Cardiac muscle cell (in vitro differentiated cells and primary cell): ENCODE data around the gene NAV1. TPM values are rescaled to one million over a fixed set of nuclear protein-coding genes. Genes with fewer than 3 reads are reported as not detected.
A peak's percentile ranks its signal among the peaks of the same experiment; 100 is the strongest.

ENCODE experiments used
- DNase-seq, 2 donors: peaks; one replicate each; pipeline versions ENCODE4 v3.0.0 to v3.0.0-alpha.2; 2010 to 2017; ENCODE audit warnings: low read depth in 1 of 2, low spot score in 1 of 2
- H3K27ac ChIP-seq: fragments of 200-600 bp; sonication (generic); 2 replicates; pipeline ENCODE4 v1.5.1; 2016
- H3K27me3 ChIP-seq: fragments of 200-600 bp; sonication (generic); 2 replicates; pipeline ENCODE4 v1.6.0; 2016; ENCODE audit warnings: control low read depth
- H3K36me3 ChIP-seq: fragments of 200-600 bp; sonication (generic); 2 replicates; pipeline ENCODE4 v1.5.1; 2016; ENCODE audit warnings: control low read depth
- H3K4me1 ChIP-seq: fragments of 200-600 bp; sonication (generic); 2 replicates; pipeline ENCODE4 v1.8.1; 2017; ENCODE audit warnings: low read depth, mild to moderate bottlenecking, mixed run types
- H3K4me3 ChIP-seq: fragments of 200-600 bp; sonication (generic); 2 replicates; pipeline ENCODE4 v1.5.1; 2016; ENCODE audit warnings: mild to moderate bottlenecking
- H3K9me3 ChIP-seq: fragments of 200-600 bp; sonication (generic); 2 replicates; pipeline ENCODE4 v1.5.1; 2017; ENCODE audit warnings: low read depth, mild to moderate bottlenecking, control low read depth
- CTCF ChIP-seq: IDR thresholded peaks from 2 replicates; pipeline ENCODE4 v1.5.1; 2012; ENCODE audit warnings: low read depth, mild to moderate bottlenecking, low read length
- polyA plus RNA-seq: library from polyadenylated mRNA; unstranded; fragments of >200 nt; fragmentation: Nextera tagmentation; extraction: Ambion mirVana; gene quantifications from 2 replicates; pipeline ENCODE4 v1.2.1, GENCODE V29; 2016
- total RNA-seq: library from RNA; depleted of rRNA; stranded (reverse); fragments of >200 nt; gene quantifications from 2 replicates; pipeline ENCODE4 v1.2.3, GENCODE V29; 2016

NAV1 gene
- total and polyA plus RNA-seq, 2 experiments from 2014 or later = 99.0 to 151 TPM

DNA sequence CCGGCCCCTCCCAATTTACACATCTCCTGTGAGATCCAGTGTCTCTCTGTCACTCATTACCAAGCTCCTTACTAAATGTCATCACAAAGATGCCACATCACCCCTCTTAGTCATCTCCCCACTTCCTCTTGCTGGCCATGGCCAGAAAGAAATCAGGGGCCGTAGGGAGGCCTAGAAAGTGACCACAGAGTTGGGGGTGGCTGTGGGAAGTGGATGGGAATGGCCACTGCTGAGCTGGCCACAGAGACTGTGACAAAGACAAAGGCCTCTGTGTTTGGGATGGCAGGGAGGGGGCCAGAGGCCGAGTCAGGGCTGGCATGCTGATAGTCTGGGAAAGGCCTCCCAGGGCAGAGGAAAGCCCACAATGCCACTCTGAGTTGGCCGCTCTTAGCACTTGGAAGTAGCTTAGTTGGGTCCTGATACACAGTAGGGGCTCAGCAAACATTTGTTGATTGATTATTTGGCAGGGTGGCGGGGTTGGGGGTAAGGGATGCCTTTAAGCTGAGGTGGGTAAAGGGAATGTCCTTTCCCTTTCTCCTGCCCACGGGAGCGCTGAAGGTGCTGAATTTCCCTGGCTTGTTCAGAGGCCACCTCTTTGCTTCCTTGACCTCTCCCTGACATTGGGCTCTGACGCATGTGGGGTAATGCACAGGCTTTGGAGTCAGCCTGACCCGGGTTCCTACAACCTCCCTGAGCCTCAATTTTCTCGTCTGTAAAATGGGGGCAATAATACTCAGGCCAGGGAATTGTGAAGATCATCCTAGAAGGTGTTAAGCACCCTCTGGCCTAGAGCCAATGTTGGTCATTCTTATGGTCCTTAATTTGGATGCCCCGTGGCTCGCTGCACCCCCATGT is 13.2 kb downstream of the NAV1 start:
- no peaks in the 10 kb centered on the region for H3K9me3 ChIP-seq
- TF ChIP-seq CTCF = no peak
- H3K4me1 ChIP-seq = peaks cover 9% of the 10 kb centered on the region
- DNase-seq = peak in 1 of 2 donors; percentile 58
- H3K27me3 ChIP-seq = no peaks in the 10 kb centered on the region
- H3K27ac ChIP-seq = no peak overlapping the region
- no peak overlapping the region for H3K4me3 ChIP-seq
- H3K36me3 ChIP-seq = no peaks in the 10 kb centered on the region

- Histone ChIP-seq H3K36me3 (no peaks in the 10 kb centered on the region), H3K4me3 (no peak overlapping the region), H3K27me3 (no peaks in the 10 kb centered on the region), H3K9me3 (no peaks in the 10 kb centered on the region), H3K4me1 (peaks cover 9% of the 10 kb centered on the region), H3K27ac (no peak overlapping the region)
- DNase-seq = no peak
- no peak for TF ChIP-seq CTCF
These were observed 14.0 kb downstream of the NAV1 start for GRCh38 chr1:201552941-201553351.

DNA sequence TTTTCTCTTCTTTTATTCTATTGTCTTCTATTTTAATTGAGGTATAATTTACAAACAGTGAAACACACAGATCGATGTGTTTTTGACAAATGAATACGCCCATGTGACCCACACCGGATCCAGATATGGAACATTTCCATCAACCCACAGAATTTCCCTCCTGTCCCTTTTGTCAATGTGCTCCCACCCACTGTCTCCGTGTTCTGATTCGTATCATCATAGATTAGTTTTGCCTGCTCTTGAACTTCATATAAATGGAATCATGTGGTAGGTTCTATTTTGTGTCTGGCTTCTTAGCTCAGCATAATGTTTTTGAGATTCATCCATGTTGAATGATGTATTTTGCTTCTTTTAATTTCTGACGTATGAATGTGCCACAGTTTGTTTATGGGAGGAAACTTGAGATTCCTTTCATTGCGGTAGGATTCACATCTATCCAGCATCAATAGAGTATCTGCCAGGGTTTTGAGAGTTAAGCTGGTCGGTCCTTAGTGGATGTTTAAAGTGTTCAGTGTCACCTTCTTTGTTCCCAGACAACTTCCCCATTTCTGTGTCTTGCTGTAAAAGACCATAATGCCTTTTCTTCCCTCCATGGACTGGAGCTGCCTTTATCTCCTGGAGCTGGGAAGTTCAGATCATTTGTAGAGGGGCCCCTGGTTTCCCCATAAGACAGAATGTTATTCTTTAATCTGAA is 14.7 kb downstream of the NAV1 start:
- H3K27me3 ChIP-seq = no peaks in the 10 kb centered on the region
- no peak for DNase-seq
- H3K4me3 ChIP-seq = no peak overlapping the region
- no peak for TF ChIP-seq CTCF
- H3K4me1 ChIP-seq = peaks cover 9% of the 10 kb centered on the region
- H3K27ac ChIP-seq = peak overlapping the region; percentile 7
- H3K36me3 ChIP-seq = no peaks in the 10 kb centered on the region
- H3K9me3 ChIP-seq = no peaks in the 10 kb centered on the region

DNA sequence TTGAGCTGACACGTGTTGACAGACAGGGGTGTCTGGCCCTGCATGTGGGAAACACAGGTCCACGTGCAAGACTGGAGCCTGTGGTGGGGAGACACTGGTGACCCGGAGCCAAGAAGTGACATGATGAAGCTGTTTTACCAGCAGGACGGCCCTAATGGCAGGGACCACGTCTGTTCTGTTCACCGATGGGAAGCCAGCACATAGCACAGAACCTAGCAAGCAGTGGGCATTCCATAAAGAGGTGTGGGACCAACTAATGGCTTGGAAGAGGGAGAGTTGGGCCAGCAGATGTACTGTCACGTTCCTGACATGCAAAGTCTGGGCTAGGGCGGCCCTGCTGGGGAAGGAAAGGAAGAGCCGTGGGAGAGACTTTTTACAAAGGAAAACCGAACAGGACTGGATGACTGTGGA is 15.3 kb downstream of the NAV1 start:
- no peaks in the 10 kb centered on the region for H3K36me3 ChIP-seq
- peaks cover 9% of the 10 kb centered on the region for H3K4me1 ChIP-seq
- H3K27ac ChIP-seq = peak overlapping the region; percentile 7
- no peaks in the 10 kb centered on the region for H3K27me3 ChIP-seq
- TF ChIP-seq CTCF = no peak
- DNase-seq = peak in 1 of 2 donors; percentile 40
- no peaks in the 10 kb centered on the region for H3K9me3 ChIP-seq
- H3K4me3 ChIP-seq = no peak overlapping the region

GRCh38 chr1:201554789-201555592 is 16.1 kb downstream of the NAV1 start:
- H3K4me1 ChIP-seq = peaks cover 9% of the 10 kb centered on the region
- H3K4me3 ChIP-seq = no peak overlapping the region
- no peak for TF ChIP-seq CTCF
- H3K27me3 ChIP-seq = no peaks in the 10 kb centered on the region
- DNase-seq = no peak
- H3K9me3 ChIP-seq = no peaks in the 10 kb centered on the region
- H3K36me3 ChIP-seq = no peaks in the 10 kb centered on the region
- no peak overlapping the region for H3K27ac ChIP-seq
